ENCODE data around the gene DVL1. TPM values are rescaled to one million over a fixed set of nuclear protein-coding genes. Genes with fewer than 3 reads are reported as not detected.

DVL1 gene
- total and polyA plus RNA-seq, 9 of the 15 experiments (the other 6 are each of a cell fraction or from before 2014, with no cell fraction given) = 0.62 to 135 (median 24.3) TPM

DNA sequence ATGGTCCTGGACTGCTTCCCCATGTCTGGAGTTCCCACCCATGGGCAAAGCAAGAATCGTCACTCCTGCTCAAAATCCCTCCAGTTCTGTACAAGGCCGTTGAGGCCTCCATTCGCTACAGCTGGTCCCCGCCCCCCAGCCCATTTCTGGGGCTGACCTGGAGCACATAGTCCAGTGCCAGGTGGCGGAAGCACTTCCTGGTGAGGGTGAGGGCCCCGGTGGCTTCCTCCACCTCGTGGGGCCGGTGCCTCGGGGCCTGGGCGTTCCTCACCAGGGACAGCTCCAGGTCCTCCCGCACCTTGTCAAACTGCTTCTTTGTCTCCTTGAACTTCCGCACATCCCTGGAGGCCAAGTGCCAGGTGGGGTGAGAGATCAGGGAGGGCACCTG lies 48.9 kb downstream of the DVL1 start:
- H3K9me3 ChIP-seq (replicated peaks; ENCODE audit: control insufficient read depth, insufficient read depth, low read depth, low read length) = no peaks in the 10 kb centered on the region
- no peak overlapping the region for H3K4me3 ChIP-seq
- no peak overlapping the region for H3K9ac ChIP-seq (ENCODE audit: insufficient read depth in 1 of 2, low read depth in 2 of 2, low read length in 2 of 2)
- FAIRE-seq (no peak), ATAC-seq (0 out of 3 replicates have a peak, but pooled peaks have one; percentile 1), DNase-seq (ENCODE audit: extremely low read depth in 1 of 4, low spot score in 3 of 4) (no peak)
- WGBS (ENCODE audit: insufficient coverage, low coverage, missing lambda C conversion rate) = 74% methylated on average over 12 of the region's 12 CpGs
- in situ Hi-C loops (cut with MboI) = no loop called here
- H3K79me2 ChIP-seq (ENCODE audit: control insufficient read depth, insufficient read depth, low read length) = peaks cover 13% of the 10 kb centered on the region
- peaks cover 13% of the 10 kb centered on the region; the same call in 1 of the 3 replicates for H3K36me3 ChIP-seq (ENCODE audit: control insufficient read depth, insufficient read depth, low read length)
- H3K9me1 ChIP-seq (ENCODE audit: control insufficient read depth, insufficient read depth, low read length) = peaks cover 21% of the 10 kb centered on the region
- H4K20me1 ChIP-seq (replicated peaks; ENCODE audit: control insufficient read depth, insufficient read depth, low read length) = peaks cover 21% of the 10 kb centered on the region; the same call in 1 of the 2 replicates
- ChIA-PET POLR2A (interaction anchor here (0.6 kb wide), 1 partner anchor 722 kb away, joined by 4 read pairs; no protein-coding TSS in a partner anchor), CTCF (ENCODE audit: low intra/inter-chr PET ratio) (no interaction called here)
- intact Hi-C loops (cut with micrococcal nuclease) = loop anchor here (10.0 kb wide), 1 partner anchor 924 kb away; the partner anchor contains the start of gene SKI
- no peak overlapping the region for H3K4me2 ChIP-seq (ENCODE audit: insufficient read depth, low read length)
- peaks cover 14 to 76% of the 10 kb centered on the region in 2 experiments for H3K4me1 ChIP-seq (replicated peaks in 1 of 2; ENCODE audit: control insufficient read depth in 2 of 2, insufficient read depth in 2 of 2, low read length in 2 of 2)
- no TSS peak for BruUV-seq (replicated peaks)
- no peak overlapping the region for H3K27ac ChIP-seq (ENCODE audit: extremely low read depth, low read depth, low read length)
- H3K27me3 ChIP-seq (ENCODE audit: control insufficient read depth in 2 of 2, insufficient read depth in 2 of 2, low read length in 2 of 2) = no peaks in the 10 kb centered on the region
- H2AFZ ChIP-seq (ENCODE audit: low read depth, low read length) = no peak overlapping the region
- TF ChIP-seq ZFP30 (CRISPR knock-in tag; IDR thresholded peaks at IDR 0.05; ENCODE audit: borderline replicate concordance) (no peak), PURB (CRISPR knock-in tag; IDR thresholded peaks at IDR 0.05; ENCODE audit: low read depth) (no peak), TAF7 (tag; IDR thresholded peaks at IDR 0.05) (no peak), POLR2G (IDR thresholded peaks at IDR 0.05; ENCODE audit: low read depth, low read length) (no peak), FOXK1 (CRISPR knock-in tag; IDR thresholded peaks at IDR 0.05; ENCODE audit: borderline replicate concordance) (no peak), MTA3 (IDR thresholded peaks at IDR 0.05; ENCODE audit: borderline replicate concordance) (no peak)
- TF ChIP-seq, protein P1, sequence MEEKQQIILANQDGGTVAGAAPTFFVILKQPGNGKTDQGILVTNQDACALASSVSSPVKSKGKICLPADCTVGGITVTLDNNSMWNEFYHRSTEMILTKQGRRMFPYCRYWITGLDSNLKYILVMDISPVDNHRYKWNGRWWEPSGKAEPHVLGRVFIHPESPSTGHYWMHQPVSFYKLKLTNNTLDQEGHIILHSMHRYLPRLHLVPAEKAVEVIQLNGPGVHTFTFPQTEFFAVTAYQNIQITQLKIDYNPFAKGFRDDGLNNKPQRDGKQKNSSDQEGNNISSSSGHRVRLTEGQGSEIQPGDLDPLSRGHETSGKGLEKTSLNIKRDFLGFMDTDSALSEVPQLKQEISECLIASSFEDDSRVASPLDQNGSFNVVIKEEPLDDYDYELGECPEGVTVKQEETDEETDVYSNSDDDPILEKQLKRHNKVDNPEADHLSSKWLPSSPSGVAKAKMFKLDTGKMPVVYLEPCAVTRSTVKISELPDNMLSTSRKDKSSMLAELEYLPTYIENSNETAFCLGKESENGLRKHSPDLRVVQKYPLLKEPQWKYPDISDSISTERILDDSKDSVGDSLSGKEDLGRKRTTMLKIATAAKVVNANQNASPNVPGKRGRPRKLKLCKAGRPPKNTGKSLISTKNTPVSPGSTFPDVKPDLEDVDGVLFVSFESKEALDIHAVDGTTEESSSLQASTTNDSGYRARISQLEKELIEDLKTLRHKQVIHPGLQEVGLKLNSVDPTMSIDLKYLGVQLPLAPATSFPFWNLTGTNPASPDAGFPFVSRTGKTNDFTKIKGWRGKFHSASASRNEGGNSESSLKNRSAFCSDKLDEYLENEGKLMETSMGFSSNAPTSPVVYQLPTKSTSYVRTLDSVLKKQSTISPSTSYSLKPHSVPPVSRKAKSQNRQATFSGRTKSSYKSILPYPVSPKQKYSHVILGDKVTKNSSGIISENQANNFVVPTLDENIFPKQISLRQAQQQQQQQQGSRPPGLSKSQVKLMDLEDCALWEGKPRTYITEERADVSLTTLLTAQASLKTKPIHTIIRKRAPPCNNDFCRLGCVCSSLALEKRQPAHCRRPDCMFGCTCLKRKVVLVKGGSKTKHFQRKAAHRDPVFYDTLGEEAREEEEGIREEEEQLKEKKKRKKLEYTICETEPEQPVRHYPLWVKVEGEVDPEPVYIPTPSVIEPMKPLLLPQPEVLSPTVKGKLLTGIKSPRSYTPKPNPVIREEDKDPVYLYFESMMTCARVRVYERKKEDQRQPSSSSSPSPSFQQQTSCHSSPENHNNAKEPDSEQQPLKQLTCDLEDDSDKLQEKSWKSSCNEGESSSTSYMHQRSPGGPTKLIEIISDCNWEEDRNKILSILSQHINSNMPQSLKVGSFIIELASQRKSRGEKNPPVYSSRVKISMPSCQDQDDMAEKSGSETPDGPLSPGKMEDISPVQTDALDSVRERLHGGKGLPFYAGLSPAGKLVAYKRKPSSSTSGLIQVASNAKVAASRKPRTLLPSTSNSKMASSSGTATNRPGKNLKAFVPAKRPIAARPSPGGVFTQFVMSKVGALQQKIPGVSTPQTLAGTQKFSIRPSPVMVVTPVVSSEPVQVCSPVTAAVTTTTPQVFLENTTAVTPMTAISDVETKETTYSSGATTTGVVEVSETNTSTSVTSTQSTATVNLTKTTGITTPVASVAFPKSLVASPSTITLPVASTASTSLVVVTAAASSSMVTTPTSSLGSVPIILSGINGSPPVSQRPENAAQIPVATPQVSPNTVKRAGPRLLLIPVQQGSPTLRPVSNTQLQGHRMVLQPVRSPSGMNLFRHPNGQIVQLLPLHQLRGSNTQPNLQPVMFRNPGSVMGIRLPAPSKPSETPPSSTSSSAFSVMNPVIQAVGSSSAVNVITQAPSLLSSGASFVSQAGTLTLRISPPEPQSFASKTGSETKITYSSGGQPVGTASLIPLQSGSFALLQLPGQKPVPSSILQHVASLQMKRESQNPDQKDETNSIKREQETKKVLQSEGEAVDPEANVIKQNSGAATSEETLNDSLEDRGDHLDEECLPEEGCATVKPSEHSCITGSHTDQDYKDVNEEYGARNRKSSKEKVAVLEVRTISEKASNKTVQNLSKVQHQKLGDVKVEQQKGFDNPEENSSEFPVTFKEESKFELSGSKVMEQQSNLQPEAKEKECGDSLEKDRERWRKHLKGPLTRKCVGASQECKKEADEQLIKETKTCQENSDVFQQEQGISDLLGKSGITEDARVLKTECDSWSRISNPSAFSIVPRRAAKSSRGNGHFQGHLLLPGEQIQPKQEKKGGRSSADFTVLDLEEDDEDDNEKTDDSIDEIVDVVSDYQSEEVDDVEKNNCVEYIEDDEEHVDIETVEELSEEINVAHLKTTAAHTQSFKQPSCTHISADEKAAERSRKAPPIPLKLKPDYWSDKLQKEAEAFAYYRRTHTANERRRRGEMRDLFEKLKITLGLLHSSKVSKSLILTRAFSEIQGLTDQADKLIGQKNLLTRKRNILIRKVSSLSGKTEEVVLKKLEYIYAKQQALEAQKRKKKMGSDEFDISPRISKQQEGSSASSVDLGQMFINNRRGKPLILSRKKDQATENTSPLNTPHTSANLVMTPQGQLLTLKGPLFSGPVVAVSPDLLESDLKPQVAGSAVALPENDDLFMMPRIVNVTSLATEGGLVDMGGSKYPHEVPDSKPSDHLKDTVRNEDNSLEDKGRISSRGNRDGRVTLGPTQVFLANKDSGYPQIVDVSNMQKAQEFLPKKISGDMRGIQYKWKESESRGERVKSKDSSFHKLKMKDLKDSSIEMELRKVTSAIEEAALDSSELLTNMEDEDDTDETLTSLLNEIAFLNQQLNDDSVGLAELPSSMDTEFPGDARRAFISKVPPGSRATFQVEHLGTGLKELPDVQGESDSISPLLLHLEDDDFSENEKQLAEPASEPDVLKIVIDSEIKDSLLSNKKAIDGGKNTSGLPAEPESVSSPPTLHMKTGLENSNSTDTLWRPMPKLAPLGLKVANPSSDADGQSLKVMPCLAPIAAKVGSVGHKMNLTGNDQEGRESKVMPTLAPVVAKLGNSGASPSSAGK (IDR thresholded peaks at IDR 0.05) = no peak
- TF ChIP-seq, protein P2, sequence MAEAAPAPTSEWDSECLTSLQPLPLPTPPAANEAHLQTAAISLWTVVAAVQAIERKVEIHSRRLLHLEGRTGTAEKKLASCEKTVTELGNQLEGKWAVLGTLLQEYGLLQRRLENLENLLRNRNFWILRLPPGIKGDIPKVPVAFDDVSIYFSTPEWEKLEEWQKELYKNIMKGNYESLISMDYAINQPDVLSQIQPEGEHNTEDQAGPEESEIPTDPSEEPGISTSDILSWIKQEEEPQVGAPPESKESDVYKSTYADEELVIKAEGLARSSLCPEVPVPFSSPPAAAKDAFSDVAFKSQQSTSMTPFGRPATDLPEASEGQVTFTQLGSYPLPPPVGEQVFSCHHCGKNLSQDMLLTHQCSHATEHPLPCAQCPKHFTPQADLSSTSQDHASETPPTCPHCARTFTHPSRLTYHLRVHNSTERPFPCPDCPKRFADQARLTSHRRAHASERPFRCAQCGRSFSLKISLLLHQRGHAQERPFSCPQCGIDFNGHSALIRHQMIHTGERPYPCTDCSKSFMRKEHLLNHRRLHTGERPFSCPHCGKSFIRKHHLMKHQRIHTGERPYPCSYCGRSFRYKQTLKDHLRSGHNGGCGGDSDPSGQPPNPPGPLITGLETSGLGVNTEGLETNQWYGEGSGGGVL (CRISPR knock-in tag; IDR thresholded peaks at IDR 0.05) = no peak
